AG09309 (cell line): ENCODE measurements around the gene CHSY1.

Source experiments
- DNase-seq: peaks from one replicate; pipeline ENCODE4 v3.0.0-alpha.2; 2010; ENCODE audit warnings: low read depth
- H3K4me3 ChIP-seq: 2 replicates; pipeline ENCODE4 v1.5.1; 2011; ENCODE audit warnings: mild to moderate bottlenecking, low read depth, low read length, moderate library complexity; ENCODE audit not compliant: control insufficient read depth
- CTCF ChIP-seq: IDR thresholded peaks from 2 replicates; pipeline ENCODE4 v1.5.1; 2011; ENCODE audit warnings: mild to moderate bottlenecking, low read depth, low read length, inconsistent platforms; ENCODE audit not compliant: insufficient read depth, control insufficient read depth; ENCODE audit errors: missing control alignments

CHSY1 gene

GRCh38 chr15:101190092-101190595 lies 61.7 kb downstream of the CHSY1 start:
- DNase-seq: no peak
- no peak overlapping the region for H3K4me3 ChIP-seq
- TF ChIP-seq CTCF: no peak

DNA sequence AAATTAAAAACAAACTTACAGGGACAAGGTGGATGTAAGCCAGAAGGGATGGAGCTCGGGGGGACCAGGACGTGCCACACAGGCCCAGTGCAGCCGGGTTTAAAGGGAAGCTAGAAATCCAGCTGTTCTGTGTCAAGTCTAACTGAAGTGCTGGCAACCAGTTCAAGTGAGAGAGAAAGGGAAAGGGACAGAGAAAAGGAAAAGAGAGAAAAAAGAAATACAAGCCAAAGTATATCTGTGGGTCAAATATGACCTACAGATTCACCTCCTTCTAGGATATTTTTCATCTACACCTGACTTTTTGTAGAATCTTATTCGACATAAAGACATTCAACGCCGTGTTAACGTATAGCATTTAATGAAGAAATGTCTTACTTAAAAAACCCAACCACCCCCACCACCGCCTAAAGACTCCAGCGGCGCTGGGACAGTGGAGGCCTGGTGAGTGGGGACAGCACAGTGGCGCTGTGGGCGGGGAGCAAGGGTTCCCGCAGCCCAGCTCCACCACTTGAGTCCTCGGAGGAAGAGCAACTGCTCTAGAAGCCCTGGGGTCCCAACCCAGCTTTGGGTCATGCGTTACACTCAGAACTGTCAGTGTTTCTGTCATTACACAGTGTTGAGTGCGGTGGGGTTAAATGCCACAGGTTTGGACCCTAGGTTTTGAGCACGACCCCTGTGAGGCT lies 62.3 kb downstream of the CHSY1 start:
- peak overlapping the region; percentile 34 for H3K4me3 ChIP-seq
- TF ChIP-seq CTCF: no peak
- no peak for DNase-seq

- H3K4me3 ChIP-seq: peak overlapping the region; percentile 34
These were observed 63.0 kb downstream of the CHSY1 start for GRCh38 chr15:101188637-101189408.

DNA sequence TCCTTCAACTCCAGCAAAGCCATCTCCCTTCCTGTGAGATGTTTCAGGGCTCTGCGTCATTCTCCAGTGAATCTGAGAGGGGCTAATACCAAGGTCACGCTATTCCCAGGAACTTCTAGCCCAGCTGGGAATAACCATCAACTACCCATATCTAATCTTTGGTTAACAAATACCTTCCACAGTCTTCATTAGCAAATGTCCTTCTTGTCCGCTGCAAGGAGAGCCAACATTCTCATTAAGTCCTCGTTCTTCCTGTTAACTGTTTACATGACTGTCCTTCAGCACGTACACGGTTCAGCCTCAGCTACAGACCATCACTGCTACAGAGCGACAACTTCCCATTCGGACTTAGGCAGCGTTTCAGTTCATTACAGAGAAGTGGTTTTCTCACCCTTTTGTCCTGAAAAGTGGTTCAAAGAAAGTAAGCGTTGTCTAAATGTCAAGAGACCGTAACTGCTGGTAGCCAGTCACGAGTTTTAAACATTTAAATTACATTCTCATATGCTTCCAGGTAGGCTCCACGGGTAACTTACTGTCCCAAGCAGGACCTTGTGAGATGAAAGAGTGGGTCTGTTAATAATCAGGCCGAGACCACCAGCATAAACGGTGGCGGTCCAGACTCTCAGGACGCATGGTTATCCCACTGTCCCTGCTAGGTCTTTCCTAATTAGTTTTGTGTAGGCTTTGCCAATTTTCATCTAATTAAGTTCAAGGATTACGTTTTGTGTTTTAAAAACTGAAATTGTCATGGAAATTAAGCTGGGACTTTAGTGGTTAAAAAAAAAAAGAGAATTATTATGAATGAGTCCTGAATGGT lies 63.8 kb downstream of the CHSY1 start:
- peak overlapping the region; percentile 33 for H3K4me3 ChIP-seq
- peak; percentile 94 for DNase-seq
- no peak for TF ChIP-seq CTCF

More at GRCh38 chr15:101188637-101189408, 63.0 kb downstream of the CHSY1 start:
- no peak for TF ChIP-seq CTCF
- DNase-seq: peak; percentile 86

DNA sequence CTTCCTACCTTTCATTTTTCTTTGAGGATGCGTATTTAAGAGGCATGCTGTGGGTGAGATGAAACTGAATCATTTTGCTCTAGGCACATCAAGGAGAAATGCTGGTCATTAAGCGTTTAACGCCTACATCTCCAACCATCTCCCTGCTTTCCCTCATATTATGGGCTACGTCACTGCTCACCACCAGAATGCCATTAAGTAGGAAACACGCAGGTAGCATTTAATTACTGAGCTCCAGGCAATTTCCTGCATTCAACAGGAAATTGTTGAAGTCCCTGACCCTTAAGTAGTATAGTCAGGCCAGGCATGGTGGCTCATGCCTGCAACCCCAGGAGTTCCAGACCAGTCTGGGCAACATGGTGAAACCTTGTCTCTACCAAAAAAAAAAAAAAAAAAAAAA lies 66.1 kb downstream of the CHSY1 start:
- TF ChIP-seq CTCF: no peak
- H3K4me3 ChIP-seq: no peak overlapping the region
- no peak for DNase-seq

DNA sequence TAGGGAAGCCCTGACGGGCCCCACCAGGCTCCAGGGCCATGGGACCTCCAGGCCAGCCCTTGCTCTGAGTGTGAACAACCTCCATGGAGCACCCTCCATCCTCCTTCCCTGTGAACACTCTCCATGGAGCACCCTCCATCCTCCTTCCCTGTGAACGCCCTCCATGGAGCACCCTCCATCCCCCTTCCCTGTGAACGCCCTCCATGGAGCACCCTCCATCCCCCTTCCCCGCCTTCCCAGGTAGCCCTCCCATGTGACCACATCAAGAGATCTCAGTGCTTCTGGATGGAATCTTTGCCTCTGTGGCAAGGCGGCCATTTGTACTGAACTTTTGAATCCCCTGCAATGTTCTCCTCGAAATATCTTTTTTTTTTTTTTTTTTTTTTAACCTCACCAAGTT lies 66.5 kb downstream of the CHSY1 start:
- H3K4me3 ChIP-seq: no peak overlapping the region
- DNase-seq: no peak
- TF ChIP-seq CTCF: no peak
